Kidney glomerular epithelial cell (primary cell): ENCODE data around the gene CCDC73.
A peak's percentile ranks its signal among the peaks of the same experiment; 100 is the strongest.
"Not testable (repeated sequence)": the region's sequence is repeated elsewhere in the genome, so short reads cannot be mapped to it uniquely, and the experiment has no call there.

Experiments used
- DNase-seq: peaks from one replicate; lab custom pipeline; 2025; lab: John Stamatoyannopoulos, UW

CCDC73 gene

DNA sequence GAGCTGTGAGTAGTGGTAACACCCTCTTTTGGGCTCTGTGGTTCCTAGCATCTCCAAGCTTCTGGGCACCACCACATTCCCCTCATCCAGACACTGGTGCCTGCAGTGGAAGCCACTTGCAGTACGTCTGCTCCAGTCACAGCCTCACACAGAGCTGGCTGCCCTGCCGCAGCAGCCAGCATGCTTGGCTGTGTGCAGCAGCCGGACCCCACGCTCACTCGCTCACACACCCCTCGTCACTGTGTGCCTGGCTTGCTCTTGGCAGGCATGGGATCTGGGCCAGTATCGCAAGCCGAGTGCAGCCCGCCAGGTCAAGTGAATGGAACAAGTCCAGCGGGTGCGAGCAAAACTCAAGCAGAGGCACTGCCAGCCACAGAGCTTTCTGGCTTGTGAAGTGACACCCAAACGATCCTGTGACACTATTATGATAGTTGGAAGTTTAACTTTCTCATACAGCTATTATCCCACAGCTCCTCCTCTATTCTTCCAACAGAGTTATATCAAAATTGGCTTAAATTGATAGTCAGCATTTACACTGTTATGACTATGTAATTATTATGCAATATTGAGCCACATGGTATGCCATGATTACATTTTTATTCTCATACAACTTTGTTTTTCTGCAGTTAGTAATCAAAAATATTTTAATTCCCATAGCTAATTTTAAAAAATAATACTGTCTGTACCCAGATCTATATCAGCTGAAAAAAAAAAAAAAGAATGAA, 89.0 kb downstream of the CCDC73 start:
- DNase-seq = no peak

DNA sequence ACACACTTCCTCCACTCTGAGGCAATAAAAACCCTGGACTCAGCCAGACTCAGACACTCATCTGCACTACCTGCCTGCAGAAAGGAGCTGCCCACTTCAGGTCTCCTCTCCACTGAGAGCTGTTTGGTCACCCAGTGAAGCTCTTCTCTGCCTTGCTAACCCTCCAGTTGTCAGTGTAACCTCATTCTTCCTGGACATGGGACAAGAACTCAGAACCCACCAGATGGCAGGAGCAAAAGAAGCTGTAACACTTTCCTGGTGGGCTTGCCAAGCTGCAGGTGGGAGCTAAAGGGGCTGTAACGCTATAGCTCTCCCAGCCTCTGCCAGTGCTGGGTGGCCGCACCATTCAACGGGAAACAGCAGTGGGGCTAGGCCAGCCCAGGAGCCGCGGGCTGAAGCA, 89.7 kb downstream of the CCDC73 start:
- no peak for DNase-seq

DNA sequence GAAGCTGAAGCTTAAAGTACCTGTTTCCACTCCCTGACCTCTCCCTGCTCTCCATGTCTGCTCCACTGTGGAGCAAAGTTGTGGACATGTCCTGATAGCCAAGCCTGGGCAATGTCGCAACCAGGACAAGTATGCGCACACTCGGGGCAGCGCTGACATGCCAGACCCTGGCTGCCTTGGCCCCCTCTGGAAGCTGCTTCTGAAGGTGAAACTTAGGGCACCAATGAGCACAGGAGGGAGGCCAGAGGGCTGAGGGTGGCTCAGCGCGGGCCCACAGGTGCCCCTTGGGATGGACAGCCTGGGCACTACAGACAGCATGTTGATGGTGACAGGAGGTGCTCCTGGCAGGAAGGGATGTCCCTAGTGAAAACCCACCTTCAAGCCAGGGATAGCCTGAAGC, 90.2 kb downstream of the CCDC73 start:
- no peak for DNase-seq

DNA sequence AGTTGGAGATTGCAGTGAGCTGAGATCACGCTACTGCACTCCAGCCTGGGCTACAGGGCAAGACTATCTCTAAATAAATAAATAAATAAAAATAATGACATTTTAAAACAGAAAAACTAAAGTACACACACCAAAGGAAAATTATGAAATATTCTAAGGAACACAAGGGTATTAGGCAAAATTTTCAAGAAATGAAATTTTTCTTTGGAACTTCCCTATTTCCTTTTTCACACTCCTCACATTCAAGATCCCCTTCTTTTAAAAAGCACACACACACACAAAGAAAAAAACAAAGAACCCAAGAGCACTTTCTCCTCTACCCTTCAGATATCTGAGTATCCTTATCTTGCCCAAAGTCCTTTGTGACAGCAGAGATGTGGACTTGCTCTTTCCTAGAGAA, 92.8 kb downstream of the CCDC73 start:
- no peak for DNase-seq

DNA sequence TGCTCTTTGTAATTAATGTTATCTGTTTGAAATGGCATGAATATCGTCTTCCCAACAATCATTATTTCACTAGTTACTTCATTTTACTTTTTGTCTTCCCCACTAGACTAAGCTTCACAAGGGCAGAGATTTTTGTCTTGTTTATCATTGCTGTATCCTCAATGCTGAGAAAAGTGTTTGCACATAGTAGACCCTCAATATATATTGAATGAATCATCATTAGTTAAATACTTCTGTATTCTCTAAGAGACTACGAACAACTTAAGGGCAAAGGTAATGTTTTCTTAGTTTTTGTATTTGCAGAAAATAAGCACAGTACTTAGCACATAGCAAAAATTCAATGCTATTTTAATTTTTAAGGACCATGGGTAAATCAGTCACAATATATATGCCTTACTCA, 95.9 kb downstream of the CCDC73 start:
- DNase-seq = no peak

DNA sequence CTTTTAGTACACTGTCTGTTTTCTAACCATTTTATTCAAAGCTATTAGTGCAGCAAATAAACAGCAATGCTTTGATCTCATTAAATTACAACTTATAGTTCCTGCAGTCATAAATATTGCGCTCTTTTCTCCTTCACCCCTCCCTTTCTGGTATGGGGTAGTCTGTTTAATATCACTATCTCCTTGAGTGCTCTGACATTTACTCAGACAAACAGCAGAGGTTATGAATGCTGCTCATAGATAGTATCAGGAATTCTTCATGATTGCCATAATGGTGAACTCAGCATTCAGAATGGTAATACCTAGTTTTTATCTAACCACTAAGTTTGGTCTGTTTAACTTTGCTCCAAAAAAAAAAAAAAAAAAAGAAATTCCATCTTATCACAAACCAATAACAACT, 123.4 kb downstream of the CCDC73 start:
- no peak for DNase-seq

DNA sequence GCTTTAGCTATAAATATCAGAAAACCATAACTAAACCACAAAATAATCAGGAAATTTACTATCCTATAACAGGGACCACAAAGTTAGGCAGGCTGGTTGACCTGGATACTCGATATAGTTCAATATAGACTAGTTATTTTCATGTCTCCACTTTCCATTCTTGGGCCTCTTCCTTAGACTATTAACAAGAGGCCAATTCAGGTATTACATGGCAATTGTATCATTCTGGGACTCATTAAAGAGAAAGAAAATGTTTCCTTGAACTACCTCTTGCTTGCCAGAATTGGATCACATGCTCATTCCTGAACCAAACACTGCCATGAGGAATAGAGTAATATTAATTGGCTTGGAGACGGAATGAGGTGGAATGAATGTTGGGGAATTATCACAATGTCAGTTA, 134.8 kb downstream of the CCDC73 start:
- DNase-seq = no peak

DNA sequence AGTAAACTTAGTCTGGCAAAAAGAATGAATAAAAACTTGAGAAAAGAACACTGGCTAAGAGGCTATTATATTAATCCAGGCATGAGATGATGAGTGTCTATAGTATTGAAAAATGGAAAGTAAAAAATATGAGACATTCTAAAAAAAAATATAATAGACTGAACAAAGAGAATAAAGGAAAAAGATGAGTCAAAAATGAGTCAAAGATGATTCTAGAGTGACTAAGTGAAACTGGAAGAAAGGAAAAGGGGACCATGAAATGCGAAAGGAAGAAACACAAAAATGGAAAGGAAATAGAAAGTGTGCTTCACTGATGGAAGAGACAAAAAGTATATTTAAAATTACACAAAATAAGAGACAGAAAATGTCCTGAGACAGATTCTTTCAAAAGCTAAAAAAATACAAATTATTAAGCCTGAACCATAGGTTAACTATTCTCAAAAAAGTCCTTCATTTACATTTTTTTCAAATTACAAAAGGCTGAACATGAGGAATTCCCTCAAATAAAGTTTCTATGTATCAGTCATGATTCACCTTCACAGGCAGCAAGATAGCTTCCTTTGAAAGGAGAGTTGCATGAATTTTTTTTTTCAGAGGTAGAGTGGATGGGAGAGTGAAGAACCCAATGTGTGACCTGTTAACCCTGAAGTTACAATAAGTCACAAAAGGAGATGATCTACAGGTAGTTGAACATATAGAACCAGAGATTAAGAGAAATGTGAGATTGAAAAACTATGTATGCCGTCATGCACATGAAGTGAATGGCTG, 135.6 kb downstream of the CCDC73 start:
- peak; percentile 60 for DNase-seq

DNA sequence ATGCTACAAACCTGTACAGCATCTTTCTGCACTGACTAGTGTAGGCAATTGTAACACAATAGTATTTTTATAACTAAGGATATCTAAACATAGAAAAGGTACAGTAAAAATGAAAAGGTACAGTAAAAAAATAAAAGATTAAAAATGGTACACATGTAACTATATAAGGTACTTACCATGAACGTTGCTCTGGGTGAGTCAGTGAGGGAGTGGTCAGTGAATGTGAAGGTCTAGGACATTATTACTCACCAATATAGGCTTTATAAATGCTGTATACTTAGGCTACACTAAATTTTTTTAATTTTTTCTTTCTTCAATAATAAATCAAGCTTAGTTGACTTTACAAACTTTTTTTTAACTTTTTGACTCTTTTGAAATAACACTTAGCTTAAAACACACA, 150.9 kb downstream of the CCDC73 start:
- DNase-seq = no peak

DNA sequence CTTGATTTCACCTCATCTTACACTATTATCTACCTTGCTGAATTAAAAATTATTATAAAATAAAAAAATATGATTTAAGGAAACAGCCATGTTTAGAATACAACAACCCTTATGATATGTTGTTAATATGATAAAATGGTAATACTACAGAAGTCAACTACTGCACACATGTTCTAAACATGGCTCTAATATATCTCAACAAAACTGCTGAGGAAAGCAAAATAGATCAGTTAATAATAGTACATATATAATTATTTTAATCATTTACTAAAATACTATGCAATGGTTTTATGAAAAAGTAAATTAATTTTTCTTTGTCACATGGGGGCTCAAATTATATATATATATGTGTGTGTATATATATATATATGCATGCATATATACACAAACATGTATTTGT, 153.1 kb downstream of the CCDC73 start:
- DNase-seq = no peak

DNA sequence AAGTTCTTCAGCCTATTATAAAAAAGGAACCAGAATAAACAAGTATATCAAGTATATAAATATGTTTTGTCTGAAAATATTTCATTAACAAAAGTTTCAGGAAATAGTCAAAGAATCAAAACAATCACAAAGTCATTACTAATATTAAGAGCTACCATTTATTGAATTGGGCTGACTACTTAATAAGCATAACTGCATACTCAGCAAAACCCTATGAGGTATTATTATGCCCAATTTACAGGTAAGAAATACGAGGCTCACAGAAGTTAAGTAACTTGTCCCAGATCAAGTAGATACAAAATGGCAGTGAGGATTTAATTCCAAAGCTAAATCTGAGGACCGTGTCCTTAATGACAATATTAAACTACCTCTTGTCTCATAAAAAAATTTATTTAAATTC, 158.6 kb downstream of the CCDC73 start:
- no peak for DNase-seq

DNA sequence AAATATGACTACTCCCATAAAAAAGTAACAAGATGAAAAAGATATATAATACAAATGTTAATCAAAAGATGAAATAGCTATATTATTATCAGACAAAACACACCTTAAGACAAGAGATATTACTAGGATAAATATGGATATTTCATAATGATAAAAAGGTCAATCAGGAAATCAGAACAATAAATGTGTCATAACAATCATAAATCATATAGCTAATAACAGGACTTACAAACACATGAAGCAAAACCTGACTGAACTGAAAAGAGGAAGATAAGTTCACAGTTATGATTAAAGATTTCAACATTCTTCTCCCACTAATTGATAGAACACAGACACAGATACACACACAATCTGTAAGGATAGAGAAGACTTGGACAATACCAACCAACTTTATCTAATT, 163.6 kb downstream of the CCDC73 start:
- DNase-seq = no peak

DNA sequence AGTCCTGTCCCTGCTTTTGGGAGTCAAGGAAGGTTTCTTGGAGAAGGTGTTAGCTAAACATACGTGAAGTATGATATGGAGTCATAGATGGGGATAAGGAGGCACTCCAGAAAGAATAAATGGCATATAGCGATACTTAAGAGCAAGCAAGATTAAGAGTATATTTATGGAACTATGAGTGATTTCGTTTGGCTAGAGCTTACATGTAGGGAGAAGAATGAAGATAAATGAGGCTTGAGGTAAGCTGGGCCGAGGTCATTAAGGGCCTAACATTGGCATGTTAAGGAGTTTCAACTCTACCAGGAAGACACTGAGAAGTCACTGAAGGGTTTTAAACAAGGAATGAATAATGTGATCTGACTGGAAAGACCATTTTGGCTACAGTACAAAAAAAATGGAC, 177.6 kb downstream of the CCDC73 start:
- no peak for DNase-seq

DNA sequence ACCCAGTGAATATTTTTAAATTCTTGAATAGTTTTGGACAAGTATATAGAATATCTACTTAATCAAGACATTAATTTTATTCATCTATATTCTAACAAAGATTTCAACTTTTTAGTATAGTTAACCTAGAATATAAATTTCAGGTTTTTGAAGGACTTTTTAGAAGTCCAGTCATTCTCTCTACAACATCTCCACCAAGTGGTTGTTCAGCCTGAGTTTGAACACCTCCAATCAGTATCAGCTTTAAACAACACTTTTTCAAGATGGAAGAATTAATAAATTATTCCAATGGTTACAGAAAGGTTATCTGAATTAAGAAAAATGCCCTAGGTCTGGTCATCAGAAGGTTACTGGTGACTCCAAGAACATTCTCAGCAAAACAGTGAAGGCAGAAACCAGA, 179.0 kb downstream of the CCDC73 start:
- DNase-seq = peak; percentile 46

DNA sequence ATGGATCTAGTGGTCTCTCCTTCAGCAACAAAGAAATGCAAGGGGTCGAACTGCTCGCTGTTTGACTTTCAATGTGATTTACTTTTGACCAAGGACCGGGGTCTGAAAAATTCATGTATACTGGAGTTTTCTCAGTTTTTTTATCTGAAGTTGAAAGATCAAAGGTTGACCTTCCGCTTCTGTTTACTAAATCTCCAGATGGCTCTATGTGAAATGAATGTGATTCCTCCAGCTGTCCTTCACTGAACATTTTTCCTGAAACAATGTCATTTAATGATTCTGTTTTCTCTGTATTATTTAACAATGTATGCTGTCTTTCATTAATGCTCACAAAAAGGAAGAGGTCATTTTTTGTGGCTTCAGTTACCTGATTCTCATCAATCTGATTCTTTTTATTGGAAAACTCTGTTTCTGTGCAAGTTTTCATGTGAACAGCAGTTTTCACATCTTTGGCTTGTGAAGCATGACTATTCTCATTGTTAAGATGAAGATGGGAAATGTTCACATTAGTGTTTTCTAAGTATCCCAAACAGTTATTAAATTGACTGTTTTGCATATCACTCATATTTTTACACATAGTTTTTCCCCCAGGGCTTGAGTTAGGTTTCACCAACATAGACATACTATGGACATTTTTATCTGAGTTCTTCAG, 180.8 kb downstream of the CCDC73 start:
- DNase-seq = no peak

DNA sequence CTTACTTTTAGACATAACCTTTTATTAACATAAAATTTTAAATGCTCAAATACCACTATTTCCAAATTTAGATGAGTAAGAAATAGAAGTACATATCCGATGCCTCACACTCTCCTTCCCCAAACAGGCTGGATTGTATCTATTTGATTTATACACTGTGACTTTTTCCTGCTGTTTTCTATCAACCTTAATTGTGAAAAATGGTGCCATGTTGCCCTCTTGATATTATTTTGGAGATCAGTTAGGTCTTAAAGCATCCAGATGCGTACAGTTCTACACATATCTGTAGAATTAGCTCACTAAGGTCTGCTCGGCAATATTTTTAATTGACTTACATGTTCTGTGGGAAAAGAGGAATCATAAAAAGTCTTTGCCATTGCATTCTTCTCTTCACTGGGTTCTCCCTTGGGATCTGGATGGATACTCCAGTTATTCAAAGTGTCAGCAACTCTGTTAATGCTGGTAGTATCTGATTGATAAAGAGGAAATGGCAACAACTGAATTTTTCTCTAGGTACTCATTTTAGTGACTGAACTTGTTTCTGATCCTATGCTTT, 183.6 kb downstream of the CCDC73 start:
- no peak for DNase-seq

DNA sequence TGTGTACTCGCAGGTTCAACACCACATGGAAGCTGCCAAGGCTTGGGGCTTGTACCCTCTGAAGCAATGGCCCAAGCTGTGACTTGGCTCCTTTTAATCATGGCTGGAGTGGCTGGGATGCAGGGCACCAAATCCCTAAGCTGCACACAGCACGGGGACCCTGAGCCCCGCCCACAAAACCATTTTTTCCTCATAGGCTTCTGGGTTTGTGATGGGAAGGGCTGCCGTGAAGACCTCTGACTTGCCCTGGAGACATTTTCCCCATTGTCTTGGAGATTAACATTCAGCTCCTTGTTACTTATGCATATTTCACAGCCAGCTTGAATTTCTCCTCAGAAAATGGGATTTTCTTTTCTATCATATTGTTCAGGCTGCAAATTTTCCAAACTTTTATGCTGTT, 185.6 kb downstream of the CCDC73 start:
- DNase-seq = not testable (repeated sequence)

DNA sequence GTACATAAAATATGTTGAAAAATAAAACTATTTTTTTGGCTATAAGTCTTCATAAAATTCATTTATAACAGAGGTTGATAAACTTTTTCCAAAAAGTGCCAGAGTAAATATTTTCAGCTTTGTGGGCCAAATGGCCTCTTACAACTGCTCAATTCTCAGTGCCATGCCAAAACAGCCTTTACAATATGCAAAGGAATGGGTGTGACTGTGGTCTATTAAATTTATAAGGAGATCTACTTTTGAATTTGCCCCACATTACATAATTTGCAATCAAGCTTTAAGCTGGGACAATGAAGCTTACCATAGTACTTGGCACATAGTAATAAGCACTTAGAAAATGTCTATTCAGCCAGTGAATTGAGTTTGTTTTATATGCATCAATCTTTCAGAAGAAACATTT, 188.2 kb downstream of the CCDC73 start:
- DNase-seq = no peak

DNA sequence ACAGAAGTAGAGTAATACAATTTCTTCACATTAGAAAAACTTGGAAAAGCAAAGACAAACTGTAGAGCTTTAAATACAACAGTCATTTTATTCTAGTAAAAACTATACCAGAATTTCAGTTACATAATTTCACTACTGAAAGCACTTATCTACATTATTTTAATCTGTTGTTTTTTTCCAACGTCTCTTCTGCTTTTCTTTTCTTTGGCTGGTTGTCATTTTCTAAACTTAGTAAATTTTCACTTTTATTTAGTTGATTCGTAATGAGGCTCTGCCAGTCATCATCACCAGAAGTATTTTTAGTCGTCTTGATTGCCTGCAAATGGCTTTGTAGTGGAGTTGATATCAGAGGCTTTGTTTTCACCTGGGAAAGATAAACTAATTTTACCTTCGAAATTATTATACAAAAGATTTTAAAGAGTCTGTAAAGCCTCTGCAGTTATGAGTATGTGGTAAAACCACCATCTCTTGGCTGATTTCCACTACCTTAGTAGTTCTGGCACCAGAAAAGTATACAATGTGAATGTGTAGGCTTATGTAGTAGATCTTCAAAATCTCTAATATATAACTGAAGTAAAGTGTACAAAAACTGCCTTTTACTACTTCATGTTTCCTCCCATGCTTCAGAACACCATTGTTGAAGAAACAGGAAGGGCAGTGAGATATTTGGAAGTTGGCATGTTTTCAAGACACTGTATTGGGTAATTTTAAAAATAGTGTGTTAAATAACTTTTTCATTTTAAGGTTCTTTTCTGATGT, 191.6 kb downstream of the CCDC73 start:
- no peak for DNase-seq

DNA sequence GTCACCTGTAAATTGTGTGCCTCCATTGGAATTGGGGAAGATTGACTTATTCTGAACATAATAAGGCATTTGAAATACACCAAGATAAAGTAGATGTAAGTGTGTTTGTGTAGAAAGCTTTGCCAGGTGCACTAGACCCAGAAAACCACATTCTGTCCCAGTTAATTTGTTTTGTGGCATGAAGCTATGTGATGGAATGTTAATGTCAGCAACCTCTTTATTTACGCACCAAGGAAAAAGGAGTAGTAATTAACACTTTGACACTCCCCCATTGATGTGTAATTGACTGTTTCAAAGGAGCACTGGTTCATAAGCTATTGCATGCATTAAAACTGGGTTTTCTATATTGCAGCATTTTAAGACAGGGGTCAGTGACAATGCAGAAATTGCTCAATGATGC, 196.5 kb downstream of the CCDC73 start:
- DNase-seq = peak; percentile 86

DNA sequence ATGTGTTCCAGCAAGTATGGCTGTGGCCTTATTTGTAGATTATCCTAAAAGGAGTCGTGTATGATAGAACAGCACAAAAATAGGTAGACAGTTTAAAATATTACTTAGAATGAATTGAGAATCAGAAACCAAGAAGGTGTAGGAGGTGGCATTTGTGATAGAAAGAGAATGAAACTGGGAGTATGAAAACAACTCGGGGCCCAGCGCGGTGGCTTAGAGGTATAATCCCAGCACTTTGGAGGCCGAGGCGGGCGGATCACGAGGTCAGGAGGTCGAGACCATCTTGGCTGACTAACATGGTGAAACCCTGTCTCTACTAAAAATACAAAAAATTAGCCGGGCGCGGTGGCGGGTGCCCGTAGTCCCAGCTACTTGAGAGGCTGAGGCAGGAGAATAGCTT, 198.3 kb downstream of the CCDC73 start:
- not testable (repeated sequence) for DNase-seq

DNA sequence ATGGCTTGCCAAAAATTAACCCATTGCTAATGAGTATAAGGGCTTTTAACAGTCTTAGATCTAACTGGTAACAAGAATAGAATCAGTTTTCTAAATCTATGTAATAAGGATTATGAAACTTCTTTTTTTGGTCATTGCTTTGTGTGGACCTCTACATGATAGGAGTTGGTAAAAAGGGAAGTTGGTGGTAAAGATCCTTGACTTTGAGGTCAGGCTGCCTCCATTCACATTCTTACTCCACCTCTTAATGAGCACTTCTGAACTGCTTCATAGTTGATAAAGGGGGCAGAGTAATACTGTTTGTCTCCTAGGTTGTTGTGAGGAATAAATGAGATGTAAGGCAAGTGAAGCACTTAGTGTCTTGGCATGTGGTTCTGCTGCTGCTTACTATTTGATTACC, 200.2 kb downstream of the CCDC73 start:
- DNase-seq = no peak
